NB4 (cell line): ENCODE measurements around the gene ANO9.
"Not testable (repeated sequence)": the region's sequence is repeated elsewhere in the genome, so short reads cannot be mapped to it uniquely, and the experiment has no call there.

Source experiments
- CTCF ChIP-seq: IDR thresholded peaks from one replicate; pipeline ENCODE4 v1.5.1; 2012; ENCODE audit warnings: low read depth, low read length
- MAX ChIP-seq: IDR thresholded peaks from 2 replicates; pipeline ENCODE4 v1.6.1; 2011; ENCODE audit warnings: low read depth, low read length
- MYC ChIP-seq: IDR thresholded peaks from 2 replicates; pipeline ENCODE4 v1.6.1; 2011; ENCODE audit warnings: low read depth, low read length
- POLR2A ChIP-seq: IDR thresholded peaks from 2 replicates; pipeline ENCODE4 v1.6.1; 2011; ENCODE audit warnings: mild to moderate bottlenecking; ENCODE audit not compliant: insufficient read length; ENCODE audit errors: extremely low read depth

GRCh38 chr11:401196-401595 lies 40.6 kb downstream of the ANO9 start:
- TF ChIP-seq CTCF, POLR2A, MAX, MYC: not testable (repeated sequence)
